Stomach (tissue), 9 donors: ENCODE results near the gene RASGRP2. TPM values are rescaled to one million over a fixed set of nuclear protein-coding genes. Genes with fewer than 3 reads are reported as not detected.

ENCODE experiments used
- DNase-seq, 2 donors: peaks; one replicate each; pipeline versions ENCODE4 v3.0.0 to v3.0.0-alpha.2; 2013 to 2019
- H3K27ac ChIP-seq, 5 donors: fragments of 200-600 bp in 4 of 5; sonication (generic) in 4 of 5; one replicate each; pipeline ENCODE4 v1.5.1; 2013 to 2019; ENCODE audit warnings: mild to moderate bottlenecking in 1 of 5, moderate library complexity in 1 of 5
- H3K27me3 ChIP-seq, 3 donors: fragments of 200-600 bp; sonication (generic); one replicate each; pipeline ENCODE4 v1.5.1; 2017 to 2019; ENCODE audit warnings: mixed run types in 1 of 3
- H3K36me3 ChIP-seq, 4 donors: fragments of 200-600 bp; sonication (generic); 1 replicate in 3 of 4; 2 replicates in 1 of 4; pipeline ENCODE4 v1.5.1; 2016 to 2019
- H3K4me1 ChIP-seq, 4 donors: fragments of 200-600 bp; sonication (generic); one replicate each; pipeline ENCODE4 v1.5.1; 2016 to 2019
- H3K4me3 ChIP-seq, 4 donors: fragments of 200-600 bp; sonication (generic) in 3 of 4; one replicate each; pipeline ENCODE4 v1.5.1; 2016 to 2019; ENCODE audit warnings: mild to moderate bottlenecking in 1 of 4
- H3K9me3 ChIP-seq, 4 donors: fragments of 200-600 bp; sonication (generic); one replicate each; pipeline ENCODE4 v1.5.1; 2016 to 2019
- CTCF ChIP-seq, 7 experiments: fragments of 450-650 bp in 4 of 7; fragments of 200-600 bp in 3 of 7; sonication (generic) in 3 of 7; IDR thresholded peaks; one replicate each; pipeline ENCODE4 v1.5.1; 2016 to 2019; ENCODE audit warnings: antibody characterized with exemption in 7 of 7, control low read depth in 2 of 7, mild to moderate bottlenecking in 1 of 7
- EP300 ChIP-seq: sonication (generic); formaldehyde crosslinking; IDR thresholded peaks from one replicate; pipeline ENCODE4 v1.6.1; 2017; ENCODE audit warnings: antibody characterized with exemption
- POLR2A ChIP-seq, 4 donors: fragments of 450-650 bp; IDR thresholded peaks; one replicate each; pipeline ENCODE4 v1.6.1; 2016; ENCODE audit warnings: antibody characterized with exemption in 4 of 4, control low read depth in 2 of 4, mild to moderate bottlenecking in 1 of 4, moderate library complexity in 1 of 4
- POLR2AphosphoS5 ChIP-seq, 3 donors: sonication (generic); formaldehyde crosslinking; IDR thresholded peaks; one replicate each; pipeline ENCODE4 v1.6.1; 2016; ENCODE audit warnings: antibody characterized with exemption in 3 of 3
- WGBS, 5 donors: extraction: QIAGEN DNeasy Blood & Tissue Kit in 3 of 5; methylation state at CpG; one replicate each; pipeline versions ENCODE4 v1.1.5 to v1.1.7; 2013 to 2018; 5-methylcytosine and 5-hydroxymethylcytosine counted together
- intact Hi-C: fragments of 100-400 bp; cut with DNase I; formaldehyde crosslinking; loops from one replicate; pipeline ENCODE4 v1.15.1; 2023; ENCODE audit warnings: low total_unique reads
- polyA plus RNA-seq, 3 donors: library from polyadenylated mRNA; stranded (reverse); fragments of 200-250 nt; gene quantifications; one replicate each; pipeline ENCODE4 v1.2.3, GENCODE V29; 2013
- total RNA-seq, 5 donors: library from RNA; depleted of rRNA; stranded (reverse); fragments of >200 nt; gene quantifications; one replicate each; pipeline versions ENCODE4 v1.1.0 to v1.2.3, GENCODE V29; 2014 to 2016
- donor health status: healthy with polysubstance abuse.
- donor health status: Bipolar disorder and iron deficiency.
- donor health status: healthy.

The RASGRP2 gene
- total and polyA plus RNA-seq, 8 donors: 5.3 to 60.8 (median 11.3) TPM

GRCh38 chr11:64735725-64736259, 8.2 kb downstream of the RASGRP2 start:
- H3K4me3 ChIP-seq: no peak overlapping the region
- no peaks in the 10 kb centered on the region for H3K9me3 ChIP-seq
- TF ChIP-seq EP300 (no peak), CTCF (IDR thresholded peaks at IDR 0.05) (no peak), POLR2A (IDR thresholded peaks at IDR 0.05) (no peak), POLR2AphosphoS5 (IDR thresholded peaks at IDR 0.05) (no peak)
- intact Hi-C loops: no loop called here
- no peak for DNase-seq
- H3K27me3 ChIP-seq: peaks cover 0 to 3% (median 0%) of the 10 kb centered on the region in 3 donors
- no peak overlapping the region for H3K27ac ChIP-seq
- 72 to 87% (median 80%) methylated on average over 2 to 9 of the region's 9 CpGs for WGBS, 5 donors
- peaks cover 0 to 3% (median 0%) of the 10 kb centered on the region in 4 donors for H3K4me1 ChIP-seq
- H3K36me3 ChIP-seq: peaks cover 0 to 69% (median 50%) of the 10 kb centered on the region in 4 donors

GRCh38 chr11:64734811-64735724, 8.9 kb downstream of the RASGRP2 start:
- TF ChIP-seq EP300: no peak
- no peak for TF ChIP-seq POLR2A (IDR thresholded peaks at IDR 0.05)
- no peak for TF ChIP-seq CTCF (IDR thresholded peaks at IDR 0.05)
- no peak for TF ChIP-seq POLR2AphosphoS5 (IDR thresholded peaks at IDR 0.05)
- Histone ChIP-seq H3K4me1 (peaks cover 0 to 2% (median under 1%) of the 10 kb centered on the region in 4 donors), H3K36me3 (peaks cover 0 to 76% (median 54%) of the 10 kb centered on the region in 4 donors), H3K27ac (no peak overlapping the region), H3K27me3 (peaks cover 0 to 5% (median 3%) of the 10 kb centered on the region in 3 donors), H3K4me3 (no peak overlapping the region), H3K9me3 (no peaks in the 10 kb centered on the region)
- DNase-seq: no peak
- intact Hi-C loops: no loop called here
- 71 to 76% (median 74%) methylated on average over 9 to 23 of the region's 23 CpGs for WGBS, 5 donors

- H3K9me3 ChIP-seq: no peaks in the 10 kb centered on the region
- H3K4me1 ChIP-seq: peaks cover 0 to 7% (median 3%) of the 10 kb centered on the region in 4 donors
- no peak overlapping the region for H3K4me3 ChIP-seq
- H3K36me3 ChIP-seq: peaks cover 0 to 80% (median 37%) of the 10 kb centered on the region in 4 donors
- 83 to 90% (median 86%) methylated on average over 3 of the region's 3 CpGs for WGBS, 5 donors
- intact Hi-C loops: no loop called here
- DNase-seq: no peak
- no peak overlapping the region for H3K27ac ChIP-seq
- peaks cover 0 to 9% (median 6%) of the 10 kb centered on the region in 3 donors for H3K27me3 ChIP-seq
- TF ChIP-seq EP300: no peak
Observed at GRCh38 chr11:64731601-64732000, 12.3 kb downstream of the RASGRP2 start.

- Histone ChIP-seq H3K27ac (no peak overlapping the region), H3K9me3 (no peaks in the 10 kb centered on the region), H3K4me1 (peaks cover 0 to 7% (median 3%) of the 10 kb centered on the region in 4 donors), H3K4me3 (no peak overlapping the region), H3K36me3 (peaks cover 0 to 64% (median 20%) of the 10 kb centered on the region in 4 donors), H3K27me3 (peaks cover 0 to 9% (median 6%) of the 10 kb centered on the region in 3 donors)
- DNase-seq: peak; percentile 55 to 64
- 29 to 48% (median 38%) methylated on average over 12 to 21 of the region's 21 CpGs for whole genome bisulfite sequencing, 5 donors
- intact Hi-C loops: no loop called here
- TF ChIP-seq POLR2A (IDR thresholded peaks at IDR 0.05): no peak
- TF ChIP-seq CTCF (IDR thresholded peaks at IDR 0.05): no peak
- TF ChIP-seq EP300: no peak
- no peak for TF ChIP-seq POLR2AphosphoS5 (IDR thresholded peaks at IDR 0.05)
Observed at GRCh38 chr11:64729851-64730382, 14.0 kb downstream of the RASGRP2 start.
